Neural progenitor cell (in vitro differentiated cells): ENCODE measurements around the gene SESTD1. TPM values are rescaled to one million over a fixed set of nuclear protein-coding genes. Genes with fewer than 3 reads are reported as not detected.

Experiments used
- DNase-seq: peaks from one replicate; pipeline ENCODE4 v3.0.0-alpha.2; 2016; ENCODE audit warnings: low spot score
- H2AFZ ChIP-seq: fragments of 200-600 bp; sonication (generic); replicated peaks from 2 replicates; pipeline ENCODE4 v1.6.1; 2016; ENCODE audit warnings: antibody characterized with exemption
- H3F3A ChIP-seq: fragments of 200-600 bp; sonication (generic); 2 replicates; pipeline ENCODE4 v1.6.1; 2016; ENCODE audit warnings: antibody characterized with exemption, low read depth
- H3K27ac ChIP-seq: fragments of 200-600 bp; sonication (generic); 2 replicates; pipeline ENCODE4 v1.5.1; 2016; ENCODE audit warnings: mild to moderate bottlenecking
- H3K27me3 ChIP-seq: fragments of 200-600 bp; sonication (generic); 2 replicates; pipeline ENCODE4 v1.6.1; 2016; ENCODE audit warnings: mild to moderate bottlenecking, moderate library complexity
- H3K36me3 ChIP-seq: fragments of 200-600 bp; sonication (generic); 2 replicates; pipeline ENCODE4 v1.5.1; 2016
- H3K4me1 ChIP-seq: fragments of 200-600 bp; sonication (generic); 2 replicates; pipeline ENCODE4 v1.6.1; 2016; ENCODE audit warnings: mixed run types
- H3K4me2 ChIP-seq: fragments of 200-600 bp; sonication (generic); 2 replicates; pipeline ENCODE4 v1.6.1; 2016
- H3K4me3 ChIP-seq: fragments of 200-600 bp; sonication (generic); 2 replicates; pipeline ENCODE4 v1.5.1; 2016
- H3K79me2 ChIP-seq: fragments of 200-600 bp; sonication (generic); 2 replicates; pipeline ENCODE4 v1.6.1; 2016; ENCODE audit warnings: low read depth
- H3K9ac ChIP-seq: fragments of 200-600 bp; sonication (generic); 2 replicates; pipeline ENCODE4 v1.6.1; 2016
- H3K9me3 ChIP-seq: fragments of 200-600 bp; sonication (generic); 2 replicates; pipeline ENCODE4 v1.5.1; 2016; ENCODE audit warnings: low read depth
- H4K20me1 ChIP-seq: fragments of 200-600 bp; sonication (generic); 2 replicates; pipeline ENCODE4 v1.6.1; 2016; ENCODE audit warnings: low read depth
- H3K27ac Mint-ChIP-seq: 3 replicates; pipeline ENCODE4 v1.8.0; 2021; ENCODE audit warnings: mixed read lengths
- H3K27me3 Mint-ChIP-seq: 2 replicates; pipeline ENCODE4 v1.8.0; 2022; ENCODE audit warnings: low read depth, mild to moderate bottlenecking, inconsistent platforms, moderate library complexity, mixed read lengths; ENCODE audit not compliant: insufficient read depth
- H3K36me3 Mint-ChIP-seq: 3 replicates; pipeline ENCODE4 v1.8.0; 2021; ENCODE audit warnings: mixed read lengths
- H3K4me1 Mint-ChIP-seq: 3 replicates; pipeline ENCODE4 v1.8.0; 2021; ENCODE audit warnings: mixed read lengths
- H3K4me3 Mint-ChIP-seq: 3 replicates; pipeline ENCODE4 v1.8.0; 2021; ENCODE audit warnings: mild to moderate bottlenecking, moderate library complexity, mixed read lengths
- H3K9me3 Mint-ChIP-seq: 3 replicates; pipeline ENCODE4 v1.8.0; 2020; ENCODE audit warnings: mixed read lengths
- CTCF ChIP-seq: fragments of 200-600 bp; sonication (generic); IDR thresholded peaks from 2 replicates; pipeline ENCODE4 v1.5.1; 2017; ENCODE audit warnings: antibody characterized with exemption, mild to moderate bottlenecking
- EZH2 ChIP-seq: fragments of 200-600 bp; sonication (generic); IDR thresholded peaks from 2 replicates; pipeline ENCODE4 v1.6.1; 2017; ENCODE audit warnings: antibody characterized with exemption, mild to moderate bottlenecking, moderate library complexity
- EZH2phosphoT487 ChIP-seq: fragments of 200-600 bp; sonication (generic); IDR thresholded peaks from 2 replicates; pipeline ENCODE4 v1.6.1; 2017; ENCODE audit warnings: antibody characterized with exemption
- total RNA-seq: library from RNA; depleted of rRNA; stranded (reverse); fragments of >200 nt; gene quantifications from 2 replicates; pipeline ENCODE4 v1.2.3, GENCODE V29; 2015; ENCODE audit warnings: low replicate concordance

SESTD1 gene
- total RNA-seq, 1 donor from 2014 or later: 43.1 TPM

- Mint-ChIP-seq H3K27me3 (no peaks in the 10 kb centered on the region), H3K36me3 (peaks cover 21% of the 10 kb centered on the region), H3K4me1 (peaks cover 3% of the 10 kb centered on the region), H3K27ac (peak overlapping the region; percentile 36), H3K9me3 (no peaks in the 10 kb centered on the region), H3K4me3 (no peak overlapping the region)
- H3K27ac ChIP-seq: no peak overlapping the region
- no peaks in the 10 kb centered on the region for H3K9me3 ChIP-seq
- H3K79me2 ChIP-seq: no peaks in the 10 kb centered on the region
- H3K4me3 ChIP-seq: no peak overlapping the region
- H3K4me1 ChIP-seq: peaks cover 6% of the 10 kb centered on the region
- TF ChIP-seq EZH2phosphoT487 (no peak), EZH2 (no peak), CTCF (no peak)
- no peak for DNase-seq
- H3F3A ChIP-seq: no peaks in the 10 kb centered on the region
- H4K20me1 ChIP-seq: no peaks in the 10 kb centered on the region
- no peaks in the 10 kb centered on the region for H3K27me3 ChIP-seq
- no peak overlapping the region for H3K9ac ChIP-seq
- H3K36me3 ChIP-seq: peaks cover 3% of the 10 kb centered on the region
- H3K4me2 ChIP-seq: no peak overlapping the region
- H2AFZ ChIP-seq: no peak overlapping the region
These were observed 91.7 kb downstream of the SESTD1 start for GRCh38 chr2:179172894-179173293.

DNA sequence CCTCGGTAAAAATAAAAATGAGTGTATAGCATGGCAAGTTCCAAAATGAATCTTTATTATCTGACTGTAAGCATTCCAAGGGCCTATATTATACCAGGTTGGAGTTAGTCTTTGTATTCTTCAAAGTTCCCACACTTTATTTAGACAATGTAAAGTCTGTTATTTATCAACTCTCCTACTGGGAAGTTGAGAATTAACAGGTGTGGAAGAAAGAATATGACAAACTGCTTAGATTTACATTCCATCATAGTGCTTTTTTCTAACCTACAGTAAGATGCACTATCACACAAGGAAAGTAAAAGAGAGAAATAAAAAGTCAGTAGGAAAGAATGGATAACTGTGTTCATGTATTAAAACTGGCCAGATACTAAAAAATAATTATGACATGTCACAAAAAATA is 93.3 kb downstream of the SESTD1 start:
- TF ChIP-seq EZH2phosphoT487 (no peak), EZH2 (no peak), CTCF (no peak)

DNA sequence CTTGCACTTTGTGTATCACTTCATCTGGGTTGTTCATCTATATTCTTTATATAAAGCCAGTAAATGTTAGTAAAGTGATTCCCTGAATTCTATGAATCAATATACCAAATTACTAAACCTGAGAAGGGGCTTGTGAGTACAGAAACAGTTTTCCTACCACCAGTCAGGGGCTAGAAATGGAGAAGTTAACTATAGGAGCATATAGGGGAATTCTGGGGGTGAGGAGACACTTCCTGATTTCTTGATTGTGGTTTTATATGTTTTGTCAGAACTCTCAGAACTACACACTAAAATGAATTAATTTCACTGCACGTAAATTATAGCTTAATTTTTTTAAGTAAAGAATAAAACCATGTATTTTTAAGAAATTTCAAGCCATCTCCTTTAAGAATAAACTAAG is 93.7 kb downstream of the SESTD1 start:
- H3F3A ChIP-seq: no peaks in the 10 kb centered on the region
- no peak overlapping the region for H2AFZ ChIP-seq
- peaks cover 15% of the 10 kb centered on the region for H3K4me1 ChIP-seq
- H3K79me2 ChIP-seq: no peaks in the 10 kb centered on the region
- H3K27ac ChIP-seq: peak overlapping the region; percentile 16
- H4K20me1 ChIP-seq: no peaks in the 10 kb centered on the region
- H3K36me3 ChIP-seq: peaks cover 3% of the 10 kb centered on the region
- Mint-ChIP-seq H3K9me3 (peaks cover 2% of the 10 kb centered on the region), H3K27me3 (no peaks in the 10 kb centered on the region), H3K27ac (no peak overlapping the region), H3K4me1 (peaks cover 3% of the 10 kb centered on the region), H3K4me3 (no peak overlapping the region), H3K36me3 (peaks cover 29% of the 10 kb centered on the region)
- no peaks in the 10 kb centered on the region for H3K27me3 ChIP-seq
- no peak for DNase-seq
- H3K4me3 ChIP-seq: no peak overlapping the region
- TF ChIP-seq EZH2 (no peak), EZH2phosphoT487 (no peak), CTCF (no peak)
- H3K4me2 ChIP-seq: no peak overlapping the region
- no peaks in the 10 kb centered on the region for H3K9me3 ChIP-seq
- no peak overlapping the region for H3K9ac ChIP-seq

More for the DNA sequence above, 93.3 kb downstream of the SESTD1 start:
- Histone ChIP-seq H3F3A (no peaks in the 10 kb centered on the region), H3K4me3 (no peak overlapping the region), H2AFZ (no peak overlapping the region), H3K36me3 (peaks cover 3% of the 10 kb centered on the region), H3K9ac (no peak overlapping the region), H3K79me2 (no peaks in the 10 kb centered on the region), H3K4me2 (no peak overlapping the region), H3K27ac (no peak overlapping the region), H3K27me3 (no peaks in the 10 kb centered on the region), H3K9me3 (no peaks in the 10 kb centered on the region), H3K4me1 (peaks cover 12% of the 10 kb centered on the region), H4K20me1 (no peaks in the 10 kb centered on the region)
- H3K36me3 Mint-ChIP-seq: peaks cover 25% of the 10 kb centered on the region
- H3K4me3 Mint-ChIP-seq: no peak overlapping the region
- peaks cover 2% of the 10 kb centered on the region for H3K9me3 Mint-ChIP-seq
- peaks cover 3% of the 10 kb centered on the region for H3K4me1 Mint-ChIP-seq
- no peak overlapping the region for H3K27ac Mint-ChIP-seq
- H3K27me3 Mint-ChIP-seq: no peaks in the 10 kb centered on the region
- DNase-seq: no peak
